ENCODE data around the gene PIEZO1.
A peak's percentile ranks its signal among the peaks of the same experiment; 100 is the strongest.

- TF ChIP-seq CTCF (IDR thresholded peaks at IDR 0.05) (peak in 3 of 6 experiments; percentile 22 to 46 (median 41)), POLR2A (IDR thresholded peaks at IDR 0.05) (peak in 1 of 2 donors; percentile 74)
These were observed 26.9 kb upstream of the PIEZO1 start, which contains the start of gene APRT for GRCh38 chr16:88811769-88812512.
